Left ventricle myocardium inferior (tissue), 1 donor: Measurements from ENCODE around the gene SGSH. TPM values are rescaled to one million over a fixed set of nuclear protein-coding genes. Genes with fewer than 3 reads are reported as not detected.

Source experiments
- DNase-seq: peaks from one replicate; pipeline ENCODE4 v3.0.0-alpha.2; 2020
- H3K27ac ChIP-seq: fragments of 200-600 bp; replicated peaks from 2 replicates; pipeline ENCODE4 v1.8.0; 2021
- H3K27me3 ChIP-seq: fragments of 200-600 bp; 2 replicates; pipeline ENCODE4 v1.8.0; 2021; ENCODE audit warnings: low read depth
- H3K36me3 ChIP-seq: fragments of 200-600 bp; 2 replicates; pipeline ENCODE4 v1.8.0; 2021
- H3K4me1 ChIP-seq: fragments of 200-600 bp; 2 replicates; pipeline ENCODE4 v1.8.0; 2021
- H3K4me3 ChIP-seq: fragments of 200-600 bp; 2 replicates; pipeline ENCODE4 v1.8.0; 2021; ENCODE audit warnings: mild to moderate bottlenecking, moderate library complexity
- H3K9me3 ChIP-seq: fragments of 200-600 bp; replicated peaks from 2 replicates; pipeline ENCODE4 v1.8.0; 2021
- intact Hi-C: fragments of 100-400 bp; cut with micrococcal nuclease; formaldehyde crosslinking; loops from one replicate; pipeline ENCODE4 v1.11.0; 2022
- total RNA-seq: library from RNA; stranded (reverse); fragmentation: NEBNext Ultra II Directional; extraction: Animal tissue kit (Norgen Biotek cat#: 25700); gene quantifications from one replicate; pipeline ENCODE4 v1.2.1, GENCODE V29; 2021
- TF ChIP-seq, protein P1 (sequence below): fragments of 200-600 bp; IDR thresholded peaks from 2 replicates; pipeline ENCODE4 v1.8.0; 2021; ENCODE audit warnings: antibody characterized with exemption, mild to moderate bottlenecking, borderline replicate concordance
- donor health status: DM: no; HTN: yes; CAD: no; lungs with severe emphysema.

The SGSH gene
- total RNA-seq, 1 donor from 2014 or later: 10.9 TPM

DNA sequence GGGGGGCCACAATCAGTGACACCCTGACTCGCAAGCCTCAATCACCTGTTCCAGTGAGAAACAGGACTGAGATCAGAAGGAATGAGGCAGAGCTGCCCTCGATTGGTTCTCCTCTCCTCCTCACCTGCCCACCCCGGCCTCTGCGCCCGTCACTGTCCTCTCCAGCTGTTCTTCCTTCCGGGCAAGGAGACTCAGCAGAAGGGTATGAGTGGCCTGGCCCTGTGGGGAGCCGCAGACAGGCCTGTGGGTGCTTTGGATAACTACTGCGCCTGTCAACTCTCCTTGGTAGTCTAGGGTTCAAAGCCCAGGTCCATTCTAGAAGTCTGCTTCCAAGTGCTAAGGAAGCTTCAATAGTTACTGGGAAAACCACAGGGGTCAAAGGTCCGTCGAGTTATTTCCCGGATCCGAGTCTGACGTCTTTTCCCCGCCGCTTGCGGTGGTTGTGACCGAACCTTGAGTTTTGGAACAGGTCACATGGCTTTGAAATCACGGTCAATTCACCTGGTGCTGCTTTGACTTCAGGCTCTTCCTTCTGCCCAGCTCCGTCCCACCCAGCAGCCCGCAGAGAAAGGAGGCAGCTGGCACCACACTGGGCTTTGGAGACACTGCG, 42.0 kb downstream of the SGSH start:
- intact Hi-C loops: no loop called here
- Histone ChIP-seq H3K27me3 (peaks cover 29% of the 10 kb centered on the region), H3K36me3 (no peaks in the 10 kb centered on the region), H3K27ac (no peak overlapping the region), H3K9me3 (no peaks in the 10 kb centered on the region), H3K4me1 (peaks cover 6% of the 10 kb centered on the region), H3K4me3 (no peak overlapping the region)
- DNase-seq: no peak
- TF ChIP-seq, protein P1, sequence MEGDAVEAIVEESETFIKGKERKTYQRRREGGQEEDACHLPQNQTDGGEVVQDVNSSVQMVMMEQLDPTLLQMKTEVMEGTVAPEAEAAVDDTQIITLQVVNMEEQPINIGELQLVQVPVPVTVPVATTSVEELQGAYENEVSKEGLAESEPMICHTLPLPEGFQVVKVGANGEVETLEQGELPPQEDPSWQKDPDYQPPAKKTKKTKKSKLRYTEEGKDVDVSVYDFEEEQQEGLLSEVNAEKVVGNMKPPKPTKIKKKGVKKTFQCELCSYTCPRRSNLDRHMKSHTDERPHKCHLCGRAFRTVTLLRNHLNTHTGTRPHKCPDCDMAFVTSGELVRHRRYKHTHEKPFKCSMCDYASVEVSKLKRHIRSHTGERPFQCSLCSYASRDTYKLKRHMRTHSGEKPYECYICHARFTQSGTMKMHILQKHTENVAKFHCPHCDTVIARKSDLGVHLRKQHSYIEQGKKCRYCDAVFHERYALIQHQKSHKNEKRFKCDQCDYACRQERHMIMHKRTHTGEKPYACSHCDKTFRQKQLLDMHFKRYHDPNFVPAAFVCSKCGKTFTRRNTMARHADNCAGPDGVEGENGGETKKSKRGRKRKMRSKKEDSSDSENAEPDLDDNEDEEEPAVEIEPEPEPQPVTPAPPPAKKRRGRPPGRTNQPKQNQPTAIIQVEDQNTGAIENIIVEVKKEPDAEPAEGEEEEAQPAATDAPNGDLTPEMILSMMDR: no peak

DNA sequence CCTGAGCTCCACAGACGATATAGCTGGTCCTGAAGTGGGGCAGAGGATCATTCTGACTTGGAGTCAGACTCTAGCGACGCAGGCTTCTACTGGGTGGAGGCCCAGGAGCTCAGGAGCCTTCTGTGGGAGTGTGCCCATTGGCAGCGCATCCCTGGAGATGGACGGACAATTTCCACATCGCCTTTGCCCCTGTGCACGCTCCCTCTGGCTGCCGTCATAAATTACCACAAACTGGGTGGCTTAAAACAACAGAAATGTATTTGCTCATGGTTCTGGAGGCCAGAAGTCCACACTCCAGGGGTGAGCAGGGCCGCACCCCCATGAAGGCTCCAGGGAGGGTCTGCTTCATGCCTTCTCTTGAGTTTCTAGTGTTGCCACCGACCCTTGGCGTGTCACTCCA, 43.4 kb downstream of the SGSH start:
- TF ChIP-seq, protein P1: no peak
- H3K36me3 ChIP-seq: no peaks in the 10 kb centered on the region
- H3K4me1 ChIP-seq: peaks cover 6% of the 10 kb centered on the region
- intact Hi-C loops: no loop called here
- no peaks in the 10 kb centered on the region for H3K9me3 ChIP-seq
- H3K4me3 ChIP-seq: no peak overlapping the region
- no peak overlapping the region for H3K27ac ChIP-seq
- DNase-seq: no peak
- H3K27me3 ChIP-seq: peaks cover 31% of the 10 kb centered on the region

DNA sequence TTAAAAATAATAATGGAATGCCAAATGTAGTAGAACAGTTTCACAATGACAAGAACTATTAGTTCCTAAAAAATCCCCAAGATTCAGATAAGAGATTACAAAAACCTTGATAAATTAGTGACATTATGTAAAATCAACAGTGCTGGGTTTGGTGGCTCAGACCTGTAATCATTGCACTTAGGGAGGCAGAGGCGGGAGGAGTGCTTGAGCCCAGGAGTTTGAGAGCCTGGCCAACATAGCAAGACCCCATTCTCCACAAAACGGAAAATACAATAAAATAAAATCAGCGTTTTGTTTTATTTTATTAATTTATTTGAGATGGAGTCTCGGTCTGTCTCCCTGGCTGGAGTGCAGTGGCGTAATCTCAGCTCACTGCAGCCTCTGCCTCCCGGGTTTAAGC, 46.2 kb downstream of the SGSH start:
- intact Hi-C loops: no loop called here
- Histone ChIP-seq H3K27ac (no peak overlapping the region), H3K36me3 (no peaks in the 10 kb centered on the region), H3K27me3 (peaks cover 33% of the 10 kb centered on the region), H3K4me3 (no peak overlapping the region), H3K4me1 (peaks cover 6% of the 10 kb centered on the region), H3K9me3 (no peaks in the 10 kb centered on the region)
- TF ChIP-seq, protein P1: no peak
- no peak for DNase-seq

DNA sequence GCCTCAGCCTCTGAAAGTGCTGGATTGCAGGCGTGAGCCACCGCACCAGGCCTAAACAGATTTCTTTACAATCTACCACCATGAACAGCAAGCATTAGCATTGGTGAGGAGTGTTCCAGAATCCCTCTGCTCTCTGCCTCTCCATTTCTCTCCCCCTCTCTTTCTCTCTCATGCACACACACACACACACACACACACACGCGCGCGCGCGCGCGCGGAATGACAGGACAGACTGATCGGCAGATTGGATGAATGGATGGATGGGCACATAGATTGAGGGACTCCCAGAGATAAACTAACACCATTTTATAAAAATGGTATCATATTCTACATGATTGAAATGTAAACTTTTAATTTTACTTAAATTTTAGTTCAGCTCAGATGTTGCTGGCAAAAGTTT, 47.0 kb downstream of the SGSH start:
- Histone ChIP-seq H3K4me1 (peaks cover 6% of the 10 kb centered on the region), H3K27me3 (peaks cover 36% of the 10 kb centered on the region), H3K4me3 (no peak overlapping the region), H3K9me3 (no peaks in the 10 kb centered on the region), H3K27ac (no peak overlapping the region), H3K36me3 (no peaks in the 10 kb centered on the region)
- intact Hi-C loops: no loop called here
- TF ChIP-seq, protein P1: no peak
- DNase-seq: no peak

DNA sequence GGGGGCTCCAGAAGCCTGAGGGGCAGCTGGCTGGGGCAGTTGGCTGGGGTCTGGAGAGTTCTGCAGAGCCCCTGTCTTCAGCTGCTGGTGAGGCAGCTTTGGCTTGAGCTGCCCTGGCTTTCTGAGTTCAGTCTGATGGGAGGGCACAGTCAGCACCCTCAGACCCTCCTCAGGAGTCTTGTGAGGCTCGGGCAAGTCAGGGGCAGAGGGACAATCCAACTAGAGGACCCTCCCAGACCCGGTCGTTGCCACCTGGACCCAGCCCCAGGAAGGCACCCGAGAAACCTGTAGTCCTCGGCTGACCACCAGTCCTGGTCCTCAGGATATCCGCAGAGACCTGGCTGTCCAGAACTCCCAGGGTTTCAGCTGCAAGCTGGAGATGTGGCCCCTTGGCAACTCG, 48.5 kb downstream of the SGSH start:
- intact Hi-C loops: no loop called here
- H3K4me1 ChIP-seq: peaks cover 6% of the 10 kb centered on the region
- peaks cover 36% of the 10 kb centered on the region for H3K27me3 ChIP-seq
- H3K4me3 ChIP-seq: no peak overlapping the region
- H3K9me3 ChIP-seq: no peaks in the 10 kb centered on the region
- no peak for DNase-seq
- TF ChIP-seq, protein P1: no peak
- no peak overlapping the region for H3K27ac ChIP-seq
- no peaks in the 10 kb centered on the region for H3K36me3 ChIP-seq
